PC-3 (cell line): Measurements from ENCODE around the gene PLCB4. TPM values are rescaled to one million over a fixed set of nuclear protein-coding genes. Genes with fewer than 3 reads are reported as not detected.
A peak's percentile ranks its signal among the peaks of the same experiment; 100 is the strongest.

ENCODE experiments used
- ATAC-seq: fragments of 200-7000 bp; cut with Tn5 transposase; 2 replicates; pipeline ENCODE4 v1.9.1; 2020; ENCODE audit warnings: mild to moderate bottlenecking, moderate library complexity
- BruUV-seq: library from RNA; stranded (reverse); fragments of 400-500 nt; replicated peaks from 2 replicates; lab custom pipeline; 2021; lab: Mats Ljungman, UMichigan
- CTCF ChIA-PET: fragments of 300-600 bp; sonication (Branson Sonifier 250); formaldehyde crosslinking; loops from one replicate; lab custom pipeline; 2022; ENCODE audit warnings: antibody characterized with exemption; lab: Charles Lee
- POLR2A ChIA-PET: fragments of 300-600 bp; sonication (Branson Sonifier 250); formaldehyde crosslinking; loops from one replicate; lab custom pipeline; 2022; ENCODE audit warnings: antibody characterized with exemption; ENCODE audit not compliant: unreplicated experiment; lab: Charles Lee
- DNase-seq: peaks from one replicate; pipeline ENCODE4 v3.0.0-alpha.2; 2015
- H2AFZ ChIP-seq: fragments of 300-600 bp; sonication (generic); 2 replicates; pipeline ENCODE4 v1.6.0; 2016; ENCODE audit warnings: antibody characterized with exemption, low read length
- H3F3A ChIP-seq: fragments of 300-600 bp; sonication (generic); one replicate; pipeline ENCODE4 v1.6.0; 2017; ENCODE audit warnings: antibody characterized with exemption, low read length, control low read depth, mild to moderate bottlenecking; ENCODE audit not compliant: unreplicated experiment
- H3K27ac ChIP-seq: fragments of 300-600 bp; sonication (generic); 2 replicates; pipeline ENCODE4 v1.5.1; 2016; ENCODE audit warnings: mild to moderate bottlenecking, low read length
- H3K27me3 ChIP-seq: fragments of 300-600 bp; sonication (generic); 2 replicates; pipeline ENCODE4 v1.6.1; 2016; ENCODE audit warnings: low read length, mixed read lengths
- H3K36me3 ChIP-seq: fragments of 300-600 bp; sonication (generic); 2 replicates; pipeline ENCODE4 v1.6.1; 2016; ENCODE audit warnings: low read depth, mixed run types, low read length, mixed read lengths
- H3K4me1 ChIP-seq: fragments of 300-600 bp; sonication (generic); 2 replicates; pipeline ENCODE4 v1.5.1; 2016; ENCODE audit warnings: low read length; ENCODE audit not compliant: insufficient read depth
- H3K4me2 ChIP-seq: fragments of 300-600 bp; sonication (generic); 2 replicates; pipeline ENCODE4 v1.6.0; 2016; ENCODE audit warnings: low read length
- H3K4me3 ChIP-seq: fragments of 300-600 bp; sonication (generic); 2 replicates; pipeline ENCODE4 v1.5.1; 2016; ENCODE audit warnings: mild to moderate bottlenecking, low read length, mixed read lengths
- H3K79me2 ChIP-seq: fragments of 300-600 bp; sonication (generic); 2 replicates; pipeline ENCODE4 v1.6.1; 2017; ENCODE audit warnings: low read length, mixed read lengths
- H3K9ac ChIP-seq: fragments of 300-600 bp; sonication (generic); 2 replicates; pipeline ENCODE4 v1.6.0; 2016; ENCODE audit warnings: mild to moderate bottlenecking, low read length
- H3K9me2 ChIP-seq: fragments of 300-600 bp; sonication (generic); replicated peaks from 2 replicates; pipeline ENCODE4 v1.6.1; 2016; ENCODE audit warnings: mixed run types, low read length, mixed read lengths
- H3K9me3 ChIP-seq: fragments of 300-600 bp; sonication (generic); 2 replicates; pipeline ENCODE4 v1.6.1; 2016; ENCODE audit warnings: low read length, mixed read lengths
- H4K20me1 ChIP-seq: fragments of 300-600 bp; sonication (generic); 2 replicates; pipeline ENCODE4 v1.6.1; 2016; ENCODE audit warnings: low read length, mixed read lengths
- EZH2 ChIP-seq: fragments of 300-600 bp; sonication (generic); IDR thresholded peaks from one replicate; pipeline ENCODE4 v1.6.1; 2017; ENCODE audit warnings: antibody characterized with exemption, mild to moderate bottlenecking, low read length; ENCODE audit not compliant: unreplicated experiment
- EZH2phosphoT487 ChIP-seq: fragments of 300-600 bp; sonication (generic); IDR thresholded peaks from 2 replicates; pipeline ENCODE4 v1.6.1; 2018; ENCODE audit warnings: mild to moderate bottlenecking, antibody characterized with exemption, low read length, borderline replicate concordance
- intact Hi-C: fragments of 100-400 bp; cut with micrococcal nuclease; formaldehyde crosslinking; loops from 2 replicates; pipeline ENCODE4 v1.9.0; 2023
- total RNA-seq: library from RNA; depleted of rRNA; stranded (reverse); fragments of >200 nt; gene quantifications from 2 replicates; pipeline ENCODE4 v1.2.3, GENCODE V29; 2014
- TF ChIP-seq, protein P1 (sequence below): fragments of 300-600 bp; sonication (generic); conservative IDR thresholded peaks from 2 replicates; pipeline ENCODE4 v1.5.1; 2017; ENCODE audit warnings: antibody characterized with exemption, low read depth, mild to moderate bottlenecking, low read length

The PLCB4 gene
- total RNA-seq, 1 experiment from 2014 or later: 25.4 TPM

DNA sequence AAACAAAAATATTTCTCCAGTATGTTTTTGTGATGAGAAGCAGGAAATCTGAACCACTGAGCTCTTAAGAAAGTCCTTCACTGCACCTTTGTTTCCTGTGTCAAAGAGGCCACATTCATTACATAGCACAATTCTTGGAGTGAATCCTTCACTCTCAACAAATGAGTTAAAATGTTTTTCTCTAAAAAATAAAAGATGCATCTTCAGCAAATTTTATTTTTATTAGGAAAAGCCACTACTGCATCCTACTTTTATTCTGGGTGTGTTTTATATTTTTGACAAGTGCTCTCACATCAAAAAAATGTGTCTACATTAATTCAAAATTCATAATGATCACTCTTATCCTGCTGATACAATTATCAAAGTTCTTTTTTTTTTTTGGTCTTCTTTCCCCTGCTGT, 76.3 kb downstream of the PLCB4 start:
- H3K27ac ChIP-seq: no peak overlapping the region
- intact Hi-C loops: no loop called here
- H2AFZ ChIP-seq: no peak overlapping the region
- no peaks in the 10 kb centered on the region for H3K79me2 ChIP-seq
- no TSS peak for BruUV-seq
- no peak overlapping the region for H3K4me2 ChIP-seq
- peaks cover 10% of the 10 kb centered on the region for H3K4me1 ChIP-seq
- no peaks in the 10 kb centered on the region for H3K36me3 ChIP-seq
- CTCF ChIA-PET: interaction anchor here (0.6 kb wide), 1 partner anchor 262 kb away, joined by 4 read pairs; no protein-coding TSS in a partner anchor
- H3K9ac ChIP-seq: no peak overlapping the region
- no peaks in the 10 kb centered on the region for H3K9me3 ChIP-seq
- no peak for DNase-seq
- no peak for ATAC-seq
- POLR2A ChIA-PET: no interaction called here
- H3K9me2 ChIP-seq: no peaks in the 10 kb centered on the region
- TF ChIP-seq EZH2phosphoT487: no peak
- TF ChIP-seq, protein P1, sequence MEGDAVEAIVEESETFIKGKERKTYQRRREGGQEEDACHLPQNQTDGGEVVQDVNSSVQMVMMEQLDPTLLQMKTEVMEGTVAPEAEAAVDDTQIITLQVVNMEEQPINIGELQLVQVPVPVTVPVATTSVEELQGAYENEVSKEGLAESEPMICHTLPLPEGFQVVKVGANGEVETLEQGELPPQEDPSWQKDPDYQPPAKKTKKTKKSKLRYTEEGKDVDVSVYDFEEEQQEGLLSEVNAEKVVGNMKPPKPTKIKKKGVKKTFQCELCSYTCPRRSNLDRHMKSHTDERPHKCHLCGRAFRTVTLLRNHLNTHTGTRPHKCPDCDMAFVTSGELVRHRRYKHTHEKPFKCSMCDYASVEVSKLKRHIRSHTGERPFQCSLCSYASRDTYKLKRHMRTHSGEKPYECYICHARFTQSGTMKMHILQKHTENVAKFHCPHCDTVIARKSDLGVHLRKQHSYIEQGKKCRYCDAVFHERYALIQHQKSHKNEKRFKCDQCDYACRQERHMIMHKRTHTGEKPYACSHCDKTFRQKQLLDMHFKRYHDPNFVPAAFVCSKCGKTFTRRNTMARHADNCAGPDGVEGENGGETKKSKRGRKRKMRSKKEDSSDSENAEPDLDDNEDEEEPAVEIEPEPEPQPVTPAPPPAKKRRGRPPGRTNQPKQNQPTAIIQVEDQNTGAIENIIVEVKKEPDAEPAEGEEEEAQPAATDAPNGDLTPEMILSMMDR: no peak
- no peak for TF ChIP-seq EZH2
- H4K20me1 ChIP-seq: no peaks in the 10 kb centered on the region
- no peaks in the 10 kb centered on the region for H3K27me3 ChIP-seq
- H3K4me3 ChIP-seq: no peak overlapping the region
- H3F3A ChIP-seq: no peaks in the 10 kb centered on the region

DNA sequence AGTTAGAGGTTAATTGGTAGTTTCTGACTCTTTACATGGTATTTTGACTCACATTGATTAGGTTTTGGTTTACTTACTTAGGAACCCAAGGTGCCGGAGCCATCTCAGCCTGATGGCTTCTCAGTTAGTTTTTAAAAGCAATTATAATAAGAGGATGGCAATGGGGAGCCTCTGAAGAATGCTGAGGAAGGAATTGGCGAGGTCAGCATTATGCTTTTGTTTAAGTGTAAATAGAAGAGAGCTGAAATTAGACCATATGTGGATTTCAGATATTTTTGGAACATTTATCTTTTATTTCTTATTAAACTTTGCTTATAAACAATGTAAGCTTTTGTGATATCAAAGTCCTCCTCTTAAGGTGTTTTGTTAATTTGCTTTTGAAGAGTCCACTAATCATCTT, 77.8 kb downstream of the PLCB4 start:
- no peaks in the 10 kb centered on the region for H3K9me2 ChIP-seq
- DNase-seq (no peak), ATAC-seq (no peak)
- no peaks in the 10 kb centered on the region for H4K20me1 ChIP-seq
- CTCF ChIA-PET: no interaction called here
- TF ChIP-seq EZH2phosphoT487: no peak
- TF ChIP-seq, protein P1: no peak
- TF ChIP-seq EZH2: no peak
- no peak overlapping the region for H3K4me3 ChIP-seq
- no peak overlapping the region for H3K27ac ChIP-seq
- peaks cover 10% of the 10 kb centered on the region for H3K4me1 ChIP-seq
- no peaks in the 10 kb centered on the region for H3K27me3 ChIP-seq
- no peaks in the 10 kb centered on the region for H3K36me3 ChIP-seq
- POLR2A ChIA-PET: no interaction called here
- intact Hi-C loops: no loop called here
- no peak overlapping the region for H3K9ac ChIP-seq
- no peaks in the 10 kb centered on the region for H3F3A ChIP-seq
- no peak overlapping the region for H2AFZ ChIP-seq
- no TSS peak for BruUV-seq
- H3K9me3 ChIP-seq: no peaks in the 10 kb centered on the region
- H3K79me2 ChIP-seq: no peaks in the 10 kb centered on the region
- no peak overlapping the region for H3K4me2 ChIP-seq

DNA sequence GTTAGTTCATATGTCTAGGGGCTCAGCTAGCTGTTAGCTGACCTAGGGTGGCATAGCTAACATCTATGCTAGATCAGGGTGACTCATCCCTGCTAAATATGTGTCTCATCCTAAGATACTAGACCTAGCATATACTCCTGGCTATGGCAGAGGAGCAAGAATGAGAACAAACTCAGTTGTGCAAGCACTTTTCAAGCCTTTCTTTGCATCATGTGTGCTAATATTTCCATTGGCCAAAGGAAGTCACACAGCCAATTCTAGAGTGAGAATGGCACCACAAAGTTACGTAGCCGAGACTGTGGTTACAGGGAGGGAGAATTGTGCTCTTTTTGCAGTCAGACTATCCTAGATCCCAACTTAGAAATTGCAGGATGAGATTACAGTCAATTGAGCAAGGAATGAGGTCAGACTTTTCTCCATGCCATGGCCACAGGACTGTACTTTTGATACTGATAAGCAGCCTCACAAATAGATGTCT, 78.7 kb downstream of the PLCB4 start:
- Histone ChIP-seq H4K20me1 (no peaks in the 10 kb centered on the region), H3F3A (no peaks in the 10 kb centered on the region), H3K27me3 (no peaks in the 10 kb centered on the region), H3K9ac (no peak overlapping the region), H3K36me3 (0 out of 2 replicates have a peak, but pooled peaks cover 3% of the 10 kb centered on the region), H3K27ac (no peak overlapping the region), H3K9me2 (no peaks in the 10 kb centered on the region), H3K79me2 (no peaks in the 10 kb centered on the region), H3K9me3 (no peaks in the 10 kb centered on the region), H3K4me2 (no peak overlapping the region), H3K4me1 (peaks cover 10% of the 10 kb centered on the region), H2AFZ (no peak overlapping the region), H3K4me3 (no peak overlapping the region)
- CTCF ChIA-PET: no interaction called here
- POLR2A ChIA-PET: no interaction called here
- BruUV-seq: no TSS peak
- ATAC-seq (peak; percentile 100), DNase-seq (peak; percentile 61)
- intact Hi-C loops: no loop called here
- TF ChIP-seq, protein P1: no peak
- TF ChIP-seq EZH2 (no peak), EZH2phosphoT487 (no peak)
